ENCODE data around the gene UBE2E1.

DNA sequence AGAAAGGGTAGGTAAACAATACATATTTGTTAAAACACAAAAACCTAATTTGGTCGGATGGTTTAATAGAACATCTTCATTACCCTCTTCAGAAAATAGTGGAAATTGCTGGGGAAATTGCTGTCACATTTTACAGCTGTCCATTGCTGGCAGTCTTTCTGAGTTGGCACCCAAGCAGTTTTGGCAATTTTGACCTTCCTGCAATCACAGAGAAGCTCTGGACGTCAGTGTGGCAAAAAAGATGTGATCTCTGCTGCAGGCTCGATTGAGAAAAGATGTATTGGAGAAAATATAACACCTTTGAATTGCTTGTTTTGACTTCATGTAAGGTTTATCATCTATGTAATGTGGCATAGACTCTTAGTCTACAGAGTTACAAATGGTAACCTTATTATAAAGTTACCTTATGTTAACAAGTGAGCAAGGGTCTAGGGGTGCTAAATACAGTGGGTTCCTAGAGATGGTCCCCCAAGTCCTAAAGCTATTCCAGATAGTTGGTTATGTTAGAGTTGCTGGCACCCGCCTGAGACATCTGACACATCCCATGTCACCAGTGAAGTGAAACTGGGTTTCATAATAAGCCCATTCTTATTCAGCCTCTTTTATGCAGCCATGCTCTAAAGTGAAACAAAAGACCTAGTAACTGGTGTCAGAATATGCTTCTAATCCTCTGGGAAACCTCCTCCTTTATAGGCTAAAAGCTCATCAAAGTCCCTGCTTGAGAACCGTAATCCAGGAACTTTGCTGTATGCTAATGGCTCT is 14.0 kb downstream of the UBE2E1 start:
- TF ChIP-seq EZH2 (IDR thresholded peaks at IDR 0.05; ENCODE audit: borderline replicate concordance, insufficient read depth, low read depth, low read length, poor library complexity, severe bottlenecking) = no peak
- TF ChIP-seq, protein P1, sequence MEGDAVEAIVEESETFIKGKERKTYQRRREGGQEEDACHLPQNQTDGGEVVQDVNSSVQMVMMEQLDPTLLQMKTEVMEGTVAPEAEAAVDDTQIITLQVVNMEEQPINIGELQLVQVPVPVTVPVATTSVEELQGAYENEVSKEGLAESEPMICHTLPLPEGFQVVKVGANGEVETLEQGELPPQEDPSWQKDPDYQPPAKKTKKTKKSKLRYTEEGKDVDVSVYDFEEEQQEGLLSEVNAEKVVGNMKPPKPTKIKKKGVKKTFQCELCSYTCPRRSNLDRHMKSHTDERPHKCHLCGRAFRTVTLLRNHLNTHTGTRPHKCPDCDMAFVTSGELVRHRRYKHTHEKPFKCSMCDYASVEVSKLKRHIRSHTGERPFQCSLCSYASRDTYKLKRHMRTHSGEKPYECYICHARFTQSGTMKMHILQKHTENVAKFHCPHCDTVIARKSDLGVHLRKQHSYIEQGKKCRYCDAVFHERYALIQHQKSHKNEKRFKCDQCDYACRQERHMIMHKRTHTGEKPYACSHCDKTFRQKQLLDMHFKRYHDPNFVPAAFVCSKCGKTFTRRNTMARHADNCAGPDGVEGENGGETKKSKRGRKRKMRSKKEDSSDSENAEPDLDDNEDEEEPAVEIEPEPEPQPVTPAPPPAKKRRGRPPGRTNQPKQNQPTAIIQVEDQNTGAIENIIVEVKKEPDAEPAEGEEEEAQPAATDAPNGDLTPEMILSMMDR (IDR thresholded peaks at IDR 0.05) = no peak

Measured in B cell (primary cell).